ENCODE results near the gene FOXJ3.
"Not testable (repeated sequence)": the region's sequence is repeated elsewhere in the genome, so short reads cannot be mapped to it uniquely, and the experiment has no call there.

FOXJ3 gene

GRCh38 chr1:42210421-42211133, 124.5 kb downstream of the FOXJ3 start:
- no peak overlapping the region for H3K4me3 ChIP-seq (ENCODE audit: insufficient read length, low read depth)
- H3K27me3 ChIP-seq (ENCODE audit: insufficient read depth, insufficient read length), result no peaks in the 10 kb centered on the region
- TF ChIP-seq YY1 (IDR thresholded peaks at IDR 0.05; ENCODE audit: insufficient read depth, insufficient read length) (no peak), ZNF274 (IDR thresholded peaks at IDR 0.05; ENCODE audit: low read depth, low read length) (no peak), SUZ12 (IDR thresholded peaks at IDR 0.05; ENCODE audit: extremely low read depth, insufficient read depth, insufficient read length) (no peak)
- DNase-seq (ENCODE audit: low read depth, low spot score), result no peak
- peaks cover 19% of the 10 kb centered on the region for H3K36me3 ChIP-seq (ENCODE audit: insufficient read depth, insufficient read length, low read length)
- peaks cover 3% of the 10 kb centered on the region for H3K4me1 ChIP-seq (ENCODE audit: insufficient read depth, insufficient read length)
- no peaks in the 10 kb centered on the region for H3K9me3 ChIP-seq (ENCODE audit: insufficient read depth, low read length)
- no peak overlapping the region for H3K9ac ChIP-seq (ENCODE audit: insufficient read length, low read depth)

- H3K27me3 ChIP-seq (ENCODE audit: insufficient read depth, insufficient read length), result no peaks in the 10 kb centered on the region
- TF ChIP-seq ZNF274 (IDR thresholded peaks at IDR 0.05; ENCODE audit: low read depth, low read length) (no peak), YY1 (IDR thresholded peaks at IDR 0.05; ENCODE audit: insufficient read depth, insufficient read length) (no peak), SUZ12 (IDR thresholded peaks at IDR 0.05; ENCODE audit: extremely low read depth, insufficient read depth, insufficient read length) (no peak)
- H3K36me3 ChIP-seq (ENCODE audit: insufficient read depth, insufficient read length, low read length), result peaks cover 27% of the 10 kb centered on the region
Observed at GRCh38 chr1:42209526-42210251, 125.3 kb downstream of the FOXJ3 start.

GRCh38 chr1:42206930-42207329, 128.1 kb downstream of the FOXJ3 start:
- peaks cover 29% of the 10 kb centered on the region for H3K36me3 ChIP-seq (ENCODE audit: insufficient read depth, insufficient read length, low read length)
- H3K9ac ChIP-seq (ENCODE audit: insufficient read length, low read depth); H3K9me3 ChIP-seq (ENCODE audit: insufficient read depth, low read length); DNase-seq (ENCODE audit: low read depth, low spot score); H3K4me3 ChIP-seq (ENCODE audit: insufficient read length, low read depth); H3K4me1 ChIP-seq (ENCODE audit: insufficient read depth, insufficient read length); H3K27me3 ChIP-seq (ENCODE audit: insufficient read depth, insufficient read length): not testable (repeated sequence)

More at GRCh38 chr1:42209526-42210251, 125.3 kb downstream of the FOXJ3 start:
- H3K9me3 ChIP-seq (ENCODE audit: insufficient read depth, low read length), result no peaks in the 10 kb centered on the region
- H3K9ac ChIP-seq (ENCODE audit: insufficient read length, low read depth), result no peak overlapping the region
- DNase-seq (ENCODE audit: low read depth, low spot score), result no peak
- H3K4me1 ChIP-seq (ENCODE audit: insufficient read depth, insufficient read length), result peaks cover 3% of the 10 kb centered on the region
- no peak overlapping the region for H3K4me3 ChIP-seq (ENCODE audit: insufficient read length, low read depth)

- no peak for DNase-seq (ENCODE audit: low read depth, low spot score)
- TF ChIP-seq SUZ12 (IDR thresholded peaks at IDR 0.05; ENCODE audit: extremely low read depth, insufficient read depth, insufficient read length), result no peak
- TF ChIP-seq ZNF274 (IDR thresholded peaks at IDR 0.05; ENCODE audit: low read depth, low read length), result no peak
- no peak for TF ChIP-seq YY1 (IDR thresholded peaks at IDR 0.05; ENCODE audit: insufficient read depth, insufficient read length)
Observed at GRCh38 chr1:42206164-42206563, 128.9 kb downstream of the FOXJ3 start.

GRCh38 chr1:42201986-42202385, 133.0 kb downstream of the FOXJ3 start:
- Histone ChIP-seq H3K4me1 (ENCODE audit: insufficient read depth, insufficient read length) (no peaks in the 10 kb centered on the region), H3K9ac (ENCODE audit: insufficient read length, low read depth) (no peak overlapping the region), H3K9me3 (ENCODE audit: insufficient read depth, low read length) (no peaks in the 10 kb centered on the region), H3K36me3 (ENCODE audit: insufficient read depth, insufficient read length, low read length) (peaks cover 54% of the 10 kb centered on the region), H3K27me3 (ENCODE audit: insufficient read depth, insufficient read length) (no peaks in the 10 kb centered on the region), H3K4me3 (ENCODE audit: insufficient read length, low read depth) (no peak overlapping the region)
- TF ChIP-seq ZNF274 (IDR thresholded peaks at IDR 0.05; ENCODE audit: low read depth, low read length), result no peak
- TF ChIP-seq SUZ12 (IDR thresholded peaks at IDR 0.05; ENCODE audit: extremely low read depth, insufficient read depth, insufficient read length), result no peak
- no peak for TF ChIP-seq YY1 (IDR thresholded peaks at IDR 0.05; ENCODE audit: insufficient read depth, insufficient read length)
- no peak for DNase-seq (ENCODE audit: low read depth, low spot score)

More at GRCh38 chr1:42206164-42206563, 128.9 kb downstream of the FOXJ3 start:
- H3K4me1 ChIP-seq (ENCODE audit: insufficient read depth, insufficient read length), result peaks cover 3% of the 10 kb centered on the region
- H3K9ac ChIP-seq (ENCODE audit: insufficient read length, low read depth), result no peak overlapping the region
- no peak overlapping the region for H3K4me3 ChIP-seq (ENCODE audit: insufficient read length, low read depth)
- H3K27me3 ChIP-seq (ENCODE audit: insufficient read depth, insufficient read length), result no peaks in the 10 kb centered on the region
- H3K9me3 ChIP-seq (ENCODE audit: insufficient read depth, low read length), result no peaks in the 10 kb centered on the region
- H3K36me3 ChIP-seq (ENCODE audit: insufficient read depth, insufficient read length, low read length), result peaks cover 31% of the 10 kb centered on the region

GRCh38 chr1:42198251-42198650, 136.8 kb downstream of the FOXJ3 start:
- no peak for TF ChIP-seq ZNF274 (IDR thresholded peaks at IDR 0.05; ENCODE audit: low read depth, low read length)
- H3K36me3 ChIP-seq (ENCODE audit: insufficient read depth, insufficient read length, low read length), result peaks cover 63% of the 10 kb centered on the region

GRCh38 chr1:42195841-42196240, 139.2 kb downstream of the FOXJ3 start:
- no peak overlapping the region for H3K4me3 ChIP-seq (ENCODE audit: insufficient read length, low read depth)
- no peak for TF ChIP-seq ZNF274 (IDR thresholded peaks at IDR 0.05; ENCODE audit: low read depth, low read length)
- no peak for TF ChIP-seq YY1 (IDR thresholded peaks at IDR 0.05; ENCODE audit: insufficient read depth, insufficient read length)
- TF ChIP-seq SUZ12 (IDR thresholded peaks at IDR 0.05; ENCODE audit: extremely low read depth, insufficient read depth, insufficient read length), result no peak
- H3K9me3 ChIP-seq (ENCODE audit: insufficient read depth, low read length), result no peaks in the 10 kb centered on the region
- H3K9ac ChIP-seq (ENCODE audit: insufficient read length, low read depth), result no peak overlapping the region
- no peaks in the 10 kb centered on the region for H3K4me1 ChIP-seq (ENCODE audit: insufficient read depth, insufficient read length)
- H3K36me3 ChIP-seq (ENCODE audit: insufficient read depth, insufficient read length, low read length), result peaks cover 70% of the 10 kb centered on the region
- DNase-seq (ENCODE audit: low read depth, low spot score), result no peak
- H3K27me3 ChIP-seq (ENCODE audit: insufficient read depth, insufficient read length), result no peaks in the 10 kb centered on the region

More at GRCh38 chr1:42198251-42198650, 136.8 kb downstream of the FOXJ3 start:
- DNase-seq (ENCODE audit: low read depth, low spot score), result no peak
- Histone ChIP-seq H3K9ac (ENCODE audit: insufficient read length, low read depth) (no peak overlapping the region), H3K4me3 (ENCODE audit: insufficient read length, low read depth) (no peak overlapping the region), H3K27me3 (ENCODE audit: insufficient read depth, insufficient read length) (no peaks in the 10 kb centered on the region), H3K9me3 (ENCODE audit: insufficient read depth, low read length) (no peaks in the 10 kb centered on the region), H3K4me1 (ENCODE audit: insufficient read depth, insufficient read length) (no peaks in the 10 kb centered on the region)
